ENCODE data around the gene DLEC1.

GRCh38 chr3:37991109-37991508 is 47.9 kb upstream of the DLEC1 start:
- TF ChIP-seq CTCF (conservative IDR thresholded peaks at IDR 0.05 in 1 of 2, IDR thresholded peaks at IDR 0.05 in 1 of 2; ENCODE audit: low read depth in 1 of 2, low read length in 2 of 2) (no peak), EZH2 (IDR thresholded peaks at IDR 0.05; ENCODE audit: low read length, missing control alignments) (no peak)
